Neural cell (in vitro differentiated cells): ENCODE results near the gene FHL2. TPM values are rescaled to one million over a fixed set of nuclear protein-coding genes. Genes with fewer than 3 reads are reported as not detected.

Source experiments
- H2AFZ ChIP-seq: fragments of 200-600, 300-800 bp; sonication (generic), shearing (Covaris generic); 2 replicates; pipeline ENCODE4 v1.6.0; 2014; ENCODE audit warnings: low read depth, mild to moderate bottlenecking, antibody characterized with exemption, low read length, moderate library complexity
- H3F3A ChIP-seq: fragments of 200-600 bp; shearing (Covaris generic); 2 replicates; pipeline ENCODE4 v1.6.1; 2016; ENCODE audit warnings: mild to moderate bottlenecking, moderate library complexity, mixed read lengths, antibody characterized with exemption, low read length; ENCODE audit not compliant: insufficient read depth, poor library complexity, severe bottlenecking
- H3K27ac ChIP-seq: fragments of 200-600, 300-800 bp; sonication (generic), shearing (Covaris generic); 2 replicates; pipeline ENCODE4 v1.5.1; 2014; ENCODE audit warnings: mild to moderate bottlenecking, low read length, moderate library complexity
- H3K27me3 ChIP-seq: fragments of 300-800, 200-600 bp; sonication (generic), shearing (Covaris generic); 2 replicates; pipeline ENCODE4 v1.6.0; 2014; ENCODE audit warnings: mild to moderate bottlenecking, low read depth, low read length, moderate library complexity; ENCODE audit not compliant: insufficient read depth
- H3K36me3 ChIP-seq: fragments of 300-800, 200-600 bp; sonication (generic), shearing (Covaris generic); 2 replicates; pipeline ENCODE4 v1.5.1; 2014; ENCODE audit warnings: mild to moderate bottlenecking, antibody characterized with exemption, low read length, moderate library complexity; ENCODE audit not compliant: insufficient read depth
- H3K4me2 ChIP-seq: fragments of 300-800, 200-600 bp; sonication (generic), shearing (Covaris generic); 2 replicates; pipeline ENCODE4 v1.6.0; 2014; ENCODE audit warnings: mild to moderate bottlenecking, low read length
- H3K4me3 ChIP-seq: fragments of 300-800, 200-600 bp; sonication (generic), shearing (Covaris generic); 2 replicates; pipeline ENCODE4 v1.5.1; 2014; ENCODE audit warnings: mild to moderate bottlenecking, low read length, moderate library complexity
- H3K79me2 ChIP-seq: fragments of 200-600 bp; shearing (Covaris generic); replicated peaks from 2 replicates; pipeline ENCODE4 v1.6.0; 2014; ENCODE audit warnings: mild to moderate bottlenecking, low read length, moderate library complexity; ENCODE audit not compliant: insufficient read depth
- H3K9ac ChIP-seq: fragments of 300-800, 200-600 bp; sonication (generic), shearing (Covaris generic); 2 replicates; pipeline ENCODE4 v1.6.1; 2016; ENCODE audit warnings: mild to moderate bottlenecking, low read length, mixed read lengths
- H3K9me2 ChIP-seq: fragments of 200-600 bp; shearing (Covaris generic); 2 replicates; pipeline ENCODE4 v1.6.1; 2016; ENCODE audit warnings: mild to moderate bottlenecking, low read length, mixed read lengths; ENCODE audit not compliant: insufficient read depth
- H3K9me3 ChIP-seq: fragments of 200-600, 300-800 bp; sonication (generic), shearing (Covaris generic); 2 replicates; pipeline ENCODE4 v1.6.1; 2016; ENCODE audit warnings: mild to moderate bottlenecking, mixed run types, low read length, moderate library complexity, mixed read lengths
- H4K20me1 ChIP-seq: fragments of 200-600 bp; shearing (Covaris generic); 2 replicates; pipeline ENCODE4 v1.6.1; 2016; ENCODE audit warnings: mild to moderate bottlenecking, mixed run types; ENCODE audit not compliant: insufficient read depth
- EP300 ChIP-seq: fragments of 450-650 bp; conservative IDR thresholded peaks from 2 replicates; pipeline ENCODE4 v1.6.1; 2014; ENCODE audit warnings: antibody characterized with exemption, mild to moderate bottlenecking, moderate library complexity; ENCODE audit not compliant: poor library complexity, severe bottlenecking
- EZH2 ChIP-seq: fragments of 200-600, 300-800 bp; shearing (Covaris generic), sonication (generic); IDR thresholded peaks from 2 replicates; pipeline ENCODE4 v1.6.1; 2014; ENCODE audit warnings: antibody characterized with exemption, low read length, borderline replicate concordance, mild to moderate bottlenecking; ENCODE audit not compliant: insufficient read depth, poor library complexity, severe bottlenecking
- MXI1 ChIP-seq: fragments of 450-650 bp; conservative IDR thresholded peaks from 2 replicates; pipeline ENCODE4 v1.6.1; 2014; ENCODE audit warnings: antibody characterized with exemption, mild to moderate bottlenecking; ENCODE audit not compliant: poor library complexity, severe bottlenecking
- POLR2AphosphoS5 ChIP-seq: IDR thresholded peaks from 2 replicates; pipeline ENCODE4 v1.6.1; 2012
- RAD21 ChIP-seq: fragments of 450-650 bp; conservative IDR thresholded peaks from 2 replicates; pipeline ENCODE4 v1.6.1; 2014; ENCODE audit warnings: antibody characterized with exemption, mild to moderate bottlenecking, moderate library complexity
- SMC3 ChIP-seq: fragments of 450-650 bp; conservative IDR thresholded peaks from 2 replicates; pipeline ENCODE4 v1.6.1; 2014; ENCODE audit warnings: antibody characterized with exemption, mild to moderate bottlenecking, moderate library complexity; ENCODE audit not compliant: poor library complexity
- TAF1 ChIP-seq: IDR thresholded peaks from 2 replicates; pipeline ENCODE4 v1.6.1; 2012; ENCODE audit warnings: low read depth
- polyA plus RNA-seq: library from polyadenylated mRNA; depleted of rRNA; stranded (reverse); fragments of >200 nt; gene quantifications from 2 replicates; pipeline ENCODE4 v1.2.3, GENCODE V29; 2014
- TF ChIP-seq, protein P1 (sequence below): IDR thresholded peaks from 2 replicates; pipeline ENCODE4 v1.6.1; 2012; ENCODE audit warnings: borderline replicate concordance
- TF ChIP-seq, protein P2 (sequence below): fragments of 450-650 bp; IDR thresholded peaks from 2 replicates; pipeline ENCODE4 v1.5.1; 2014; ENCODE audit warnings: antibody characterized with exemption, mild to moderate bottlenecking, moderate library complexity; ENCODE audit not compliant: poor library complexity, severe bottlenecking

FHL2 gene
- polyA plus RNA-seq, 1 donor from 2014 or later: 3.5 TPM

- Histone ChIP-seq H3K9me2 (no peaks in the 10 kb centered on the region), H3K9ac (no peak overlapping the region), H3K4me3 (no peak overlapping the region), H3K79me2 (no peaks in the 10 kb centered on the region), H3K27me3 (no peaks in the 10 kb centered on the region), H3K9me3 (no peaks in the 10 kb centered on the region), H2AFZ (no peak overlapping the region), H3K4me2 (no peak overlapping the region), H3F3A (no peaks in the 10 kb centered on the region), H3K27ac (no peak overlapping the region), H3K36me3 (no peaks in the 10 kb centered on the region), H4K20me1 (no peaks in the 10 kb centered on the region)
- TF ChIP-seq RAD21: no peak
- TF ChIP-seq EZH2: no peak
- TF ChIP-seq POLR2AphosphoS5: no peak
- TF ChIP-seq, protein P1, sequence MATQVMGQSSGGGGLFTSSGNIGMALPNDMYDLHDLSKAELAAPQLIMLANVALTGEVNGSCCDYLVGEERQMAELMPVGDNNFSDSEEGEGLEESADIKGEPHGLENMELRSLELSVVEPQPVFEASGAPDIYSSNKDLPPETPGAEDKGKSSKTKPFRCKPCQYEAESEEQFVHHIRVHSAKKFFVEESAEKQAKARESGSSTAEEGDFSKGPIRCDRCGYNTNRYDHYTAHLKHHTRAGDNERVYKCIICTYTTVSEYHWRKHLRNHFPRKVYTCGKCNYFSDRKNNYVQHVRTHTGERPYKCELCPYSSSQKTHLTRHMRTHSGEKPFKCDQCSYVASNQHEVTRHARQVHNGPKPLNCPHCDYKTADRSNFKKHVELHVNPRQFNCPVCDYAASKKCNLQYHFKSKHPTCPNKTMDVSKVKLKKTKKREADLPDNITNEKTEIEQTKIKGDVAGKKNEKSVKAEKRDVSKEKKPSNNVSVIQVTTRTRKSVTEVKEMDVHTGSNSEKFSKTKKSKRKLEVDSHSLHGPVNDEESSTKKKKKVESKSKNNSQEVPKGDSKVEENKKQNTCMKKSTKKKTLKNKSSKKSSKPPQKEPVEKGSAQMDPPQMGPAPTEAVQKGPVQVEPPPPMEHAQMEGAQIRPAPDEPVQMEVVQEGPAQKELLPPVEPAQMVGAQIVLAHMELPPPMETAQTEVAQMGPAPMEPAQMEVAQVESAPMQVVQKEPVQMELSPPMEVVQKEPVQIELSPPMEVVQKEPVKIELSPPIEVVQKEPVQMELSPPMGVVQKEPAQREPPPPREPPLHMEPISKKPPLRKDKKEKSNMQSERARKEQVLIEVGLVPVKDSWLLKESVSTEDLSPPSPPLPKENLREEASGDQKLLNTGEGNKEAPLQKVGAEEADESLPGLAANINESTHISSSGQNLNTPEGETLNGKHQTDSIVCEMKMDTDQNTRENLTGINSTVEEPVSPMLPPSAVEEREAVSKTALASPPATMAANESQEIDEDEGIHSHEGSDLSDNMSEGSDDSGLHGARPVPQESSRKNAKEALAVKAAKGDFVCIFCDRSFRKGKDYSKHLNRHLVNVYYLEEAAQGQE: no peak
- no peak for TF ChIP-seq EP300
- TF ChIP-seq, protein P2, sequence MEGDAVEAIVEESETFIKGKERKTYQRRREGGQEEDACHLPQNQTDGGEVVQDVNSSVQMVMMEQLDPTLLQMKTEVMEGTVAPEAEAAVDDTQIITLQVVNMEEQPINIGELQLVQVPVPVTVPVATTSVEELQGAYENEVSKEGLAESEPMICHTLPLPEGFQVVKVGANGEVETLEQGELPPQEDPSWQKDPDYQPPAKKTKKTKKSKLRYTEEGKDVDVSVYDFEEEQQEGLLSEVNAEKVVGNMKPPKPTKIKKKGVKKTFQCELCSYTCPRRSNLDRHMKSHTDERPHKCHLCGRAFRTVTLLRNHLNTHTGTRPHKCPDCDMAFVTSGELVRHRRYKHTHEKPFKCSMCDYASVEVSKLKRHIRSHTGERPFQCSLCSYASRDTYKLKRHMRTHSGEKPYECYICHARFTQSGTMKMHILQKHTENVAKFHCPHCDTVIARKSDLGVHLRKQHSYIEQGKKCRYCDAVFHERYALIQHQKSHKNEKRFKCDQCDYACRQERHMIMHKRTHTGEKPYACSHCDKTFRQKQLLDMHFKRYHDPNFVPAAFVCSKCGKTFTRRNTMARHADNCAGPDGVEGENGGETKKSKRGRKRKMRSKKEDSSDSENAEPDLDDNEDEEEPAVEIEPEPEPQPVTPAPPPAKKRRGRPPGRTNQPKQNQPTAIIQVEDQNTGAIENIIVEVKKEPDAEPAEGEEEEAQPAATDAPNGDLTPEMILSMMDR: no peak
Observed at GRCh38 chr2:105365206-105365605, 33.6 kb downstream of the FHL2 start.

DNA sequence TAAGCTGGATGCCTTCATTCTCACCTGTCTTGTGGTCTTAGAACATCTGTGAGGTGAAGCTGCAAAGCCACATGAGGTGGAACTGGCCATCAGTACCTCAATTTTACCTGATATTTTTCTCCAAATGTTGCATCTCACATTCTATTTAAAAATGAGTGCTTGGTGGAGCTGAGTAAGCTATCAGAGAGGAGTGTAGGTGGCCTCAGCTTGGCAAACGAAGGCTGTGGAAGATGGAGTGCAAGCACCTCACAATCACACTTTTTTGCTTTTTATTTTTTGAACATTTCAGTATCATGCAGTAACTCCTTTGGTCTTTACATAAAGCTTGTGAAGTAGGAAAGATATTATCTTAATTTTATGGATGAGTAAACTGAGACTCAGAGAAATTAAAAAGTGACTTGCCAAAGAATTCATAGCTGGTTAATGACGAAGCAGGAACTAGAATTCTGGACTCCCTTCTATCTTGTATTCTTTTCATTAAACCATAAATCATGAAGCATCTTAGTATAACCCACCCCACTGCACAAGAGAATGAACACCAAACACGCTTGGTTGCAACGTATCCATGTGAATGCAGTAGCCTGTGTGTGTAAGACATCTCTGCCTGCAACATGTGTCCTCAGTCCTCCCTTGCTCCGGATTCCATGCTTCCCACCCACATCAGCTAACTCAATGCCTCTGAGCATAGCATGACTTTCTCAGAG lies 34.3 kb downstream of the FHL2 start:
- no peak overlapping the region for H2AFZ ChIP-seq
- H4K20me1 ChIP-seq: no peaks in the 10 kb centered on the region
- no peak overlapping the region for H3K27ac ChIP-seq
- no peaks in the 10 kb centered on the region for H3K79me2 ChIP-seq
- H3K27me3 ChIP-seq: no peaks in the 10 kb centered on the region
- no peak overlapping the region for H3K4me2 ChIP-seq
- no peaks in the 10 kb centered on the region for H3F3A ChIP-seq
- H3K9me3 ChIP-seq: no peaks in the 10 kb centered on the region
- no peak overlapping the region for H3K9ac ChIP-seq
- H3K9me2 ChIP-seq: no peaks in the 10 kb centered on the region
- H3K36me3 ChIP-seq: no peaks in the 10 kb centered on the region
- TF ChIP-seq, protein P1: no peak
- TF ChIP-seq MXI1: no peak
- no peak for TF ChIP-seq EZH2
- TF ChIP-seq TAF1: no peak
- TF ChIP-seq SMC3: no peak
- no peak for TF ChIP-seq RAD21
- TF ChIP-seq, protein P2: no peak
- no peak overlapping the region for H3K4me3 ChIP-seq
